GM18867 (cell line): ENCODE results near the gene MIPOL1.
"Not testable (repeated sequence)": the region's sequence is repeated elsewhere in the genome, so short reads cannot be mapped to it uniquely, and the experiment has no call there.

Experiments used
- ATAC-seq: cut with Tn5 transposase; IDR thresholded peaks from one replicate; pipeline ENCODE4 v1.9.1; 2021; ENCODE audit warnings: mild to moderate bottlenecking, moderate library complexity; ENCODE audit not compliant: unreplicated experiment

Gene MIPOL1

DNA sequence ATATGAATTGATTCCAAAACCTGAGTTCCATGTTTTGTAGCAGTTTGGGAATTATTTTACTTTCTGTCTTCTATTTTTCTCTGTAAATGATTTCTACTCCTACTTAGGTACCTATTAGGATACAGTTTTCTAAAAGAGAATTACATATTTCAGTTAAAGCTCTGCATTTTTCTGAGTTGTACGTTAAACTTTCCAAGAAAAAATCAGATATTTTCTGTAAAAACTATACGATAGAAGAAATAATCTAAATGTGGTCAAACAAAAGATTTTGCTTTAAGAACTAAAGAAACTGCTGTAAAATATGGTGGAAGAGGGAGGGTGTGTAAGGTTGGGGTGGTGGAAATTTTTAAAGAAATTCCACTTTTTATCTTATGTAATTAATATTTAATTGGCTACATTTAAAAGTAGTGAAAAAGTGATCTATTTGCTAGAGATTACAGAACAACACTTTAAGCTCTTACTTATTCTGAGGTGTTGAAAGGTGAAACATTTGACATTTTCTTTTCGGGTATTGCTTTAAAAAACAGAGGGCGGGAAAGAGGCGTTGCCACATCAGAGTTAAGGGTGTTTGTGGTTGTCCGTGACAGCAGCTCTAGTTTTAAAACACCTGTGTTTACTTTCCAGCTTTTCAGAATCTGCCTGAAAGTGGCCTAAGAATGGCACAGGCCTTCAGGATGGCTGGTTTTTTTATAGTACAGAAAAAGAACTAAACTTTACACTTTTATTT is 187.3 kb downstream of the MIPOL1 start:
- ATAC-seq = no peak

GRCh38 chr14:37397157-37397940 is 199.6 kb downstream of the MIPOL1 start:
- ATAC-seq = not testable (repeated sequence)

- no peak for ATAC-seq
Observed at GRCh38 chr14:37397941-37398215, 200.1 kb downstream of the MIPOL1 start.

- ATAC-seq = no peak
Observed at GRCh38 chr14:37399517-37399916, 201.8 kb downstream of the MIPOL1 start.

DNA sequence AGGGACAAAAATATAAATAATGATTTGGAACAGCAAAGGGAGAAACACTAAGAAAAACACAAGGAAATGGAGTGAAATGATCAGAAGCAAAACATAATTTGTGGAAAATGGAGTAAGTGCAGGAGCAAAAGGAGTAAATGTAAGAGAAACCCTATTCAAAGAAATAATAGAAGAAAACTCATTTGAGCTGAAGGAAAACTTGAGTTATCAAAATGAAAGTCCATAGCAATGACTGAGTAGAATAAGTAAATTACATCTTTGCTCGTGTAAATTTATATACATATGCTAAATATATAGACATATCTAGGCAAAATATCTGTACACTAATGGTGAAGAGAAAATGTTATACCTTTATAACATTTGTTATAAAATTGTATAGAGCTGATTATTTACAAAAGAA is 203.4 kb downstream of the MIPOL1 start:
- ATAC-seq = no peak

DNA sequence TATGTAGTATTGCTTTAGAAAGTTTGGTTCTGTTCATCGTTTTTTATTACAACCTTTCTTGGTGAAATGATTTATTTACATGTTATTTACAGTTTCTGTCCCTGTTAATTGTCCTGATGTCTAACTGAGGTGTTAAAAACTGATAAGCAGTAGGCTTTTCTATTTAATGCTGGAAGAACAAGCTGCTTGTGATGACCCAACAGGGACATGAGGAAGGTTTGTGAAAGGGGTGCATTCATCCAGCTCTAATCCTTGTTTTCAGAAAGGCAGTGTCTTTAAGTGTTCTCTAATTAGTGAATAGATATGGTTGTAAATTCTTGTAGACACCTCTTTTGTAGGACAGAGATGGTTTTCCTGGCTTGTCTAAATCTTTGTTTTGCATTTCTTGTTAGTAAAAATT is 205.9 kb downstream of the MIPOL1 start:
- ATAC-seq = no peak

- no peak for ATAC-seq
Observed at GRCh38 chr14:37406095-37406494, 208.4 kb downstream of the MIPOL1 start.

GRCh38 chr14:37411079-37411735 is 213.5 kb downstream of the MIPOL1 start:
- ATAC-seq = no peak

DNA sequence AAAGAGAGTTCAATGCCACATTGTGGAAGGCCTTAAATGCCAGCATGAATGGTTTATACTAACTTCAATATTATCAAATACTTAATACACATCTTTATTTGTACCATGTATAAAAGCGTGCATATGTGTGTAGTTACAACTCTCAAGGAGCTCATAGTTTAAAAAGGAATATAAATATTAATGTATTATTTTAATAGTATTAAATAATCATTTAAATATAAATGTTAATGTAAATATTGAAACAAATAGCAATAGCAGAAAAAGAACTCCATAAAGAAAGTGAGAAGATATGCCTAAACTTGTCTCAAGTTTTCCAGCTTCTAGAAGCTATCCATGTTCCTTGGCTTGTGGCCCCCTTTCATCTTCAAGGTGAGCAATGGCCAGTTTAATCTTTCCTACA is 215.3 kb downstream of the MIPOL1 start:
- no peak for ATAC-seq

GRCh38 chr14:37413504-37414003 is 215.8 kb downstream of the MIPOL1 start:
- ATAC-seq = no peak

- ATAC-seq = no peak
Observed at GRCh38 chr14:37416264-37416663, 218.5 kb downstream of the MIPOL1 start.

DNA sequence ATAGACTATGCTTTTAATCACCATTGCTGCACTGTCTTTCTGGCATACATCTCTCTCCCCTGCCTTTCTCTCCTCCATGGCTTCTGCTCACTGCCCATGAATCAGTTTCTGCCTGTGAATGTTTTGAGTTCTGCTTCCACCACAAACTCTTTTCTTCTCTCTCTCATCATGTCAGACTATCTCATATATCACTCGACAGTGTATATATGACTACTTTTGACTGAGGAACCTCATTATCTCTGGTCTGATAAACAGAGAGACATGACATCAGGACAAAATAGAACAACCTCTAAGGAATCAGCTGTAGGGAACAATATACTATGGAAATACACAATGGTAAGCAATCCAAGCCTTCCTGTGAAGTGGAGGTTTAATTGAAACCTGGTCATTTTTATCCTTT is 219.4 kb downstream of the MIPOL1 start:
- ATAC-seq = no peak

DNA sequence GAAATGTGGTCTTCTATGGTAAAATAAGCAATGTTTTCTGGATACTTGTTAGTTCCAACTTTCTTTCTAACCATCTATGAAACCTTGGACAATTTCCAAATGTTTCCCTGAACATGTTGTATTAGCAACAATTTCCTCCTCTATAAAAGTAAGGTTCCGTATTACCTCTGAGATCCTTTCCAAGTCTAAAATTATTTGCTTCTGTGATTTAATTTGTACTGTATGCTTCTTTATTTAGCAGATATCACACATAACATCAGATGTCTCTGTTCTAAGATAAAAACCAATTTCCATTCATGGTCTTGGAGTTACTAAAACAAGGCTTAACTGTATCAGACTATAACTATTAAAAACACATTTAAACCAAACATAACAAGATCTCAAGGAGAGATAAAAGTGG is 220.1 kb downstream of the MIPOL1 start:
- no peak for ATAC-seq

DNA sequence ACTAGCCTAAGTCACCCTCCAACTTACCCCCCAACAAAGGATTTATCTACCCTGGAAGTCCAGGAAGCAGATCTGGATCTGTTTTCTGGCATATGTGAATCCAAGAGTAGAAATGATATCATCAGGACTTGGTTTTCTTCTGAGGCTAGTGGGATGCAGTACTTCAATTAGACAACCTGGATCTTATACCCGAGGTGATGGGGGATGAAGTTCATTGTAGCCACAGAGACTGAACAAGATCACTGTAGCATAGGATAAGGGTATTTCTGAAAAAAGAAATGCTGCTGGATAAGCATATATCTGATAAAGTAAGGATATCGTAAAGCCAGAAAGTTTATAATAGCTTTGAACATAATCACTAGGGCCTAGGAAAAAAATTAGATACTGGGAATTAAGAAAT is 222.9 kb downstream of the MIPOL1 start:
- ATAC-seq = no peak

GRCh38 chr14:37422319-37422718 is 224.6 kb downstream of the MIPOL1 start:
- ATAC-seq = no peak

- no peak for ATAC-seq
Observed at GRCh38 chr14:37422748-37423147, 225.0 kb downstream of the MIPOL1 start.

DNA sequence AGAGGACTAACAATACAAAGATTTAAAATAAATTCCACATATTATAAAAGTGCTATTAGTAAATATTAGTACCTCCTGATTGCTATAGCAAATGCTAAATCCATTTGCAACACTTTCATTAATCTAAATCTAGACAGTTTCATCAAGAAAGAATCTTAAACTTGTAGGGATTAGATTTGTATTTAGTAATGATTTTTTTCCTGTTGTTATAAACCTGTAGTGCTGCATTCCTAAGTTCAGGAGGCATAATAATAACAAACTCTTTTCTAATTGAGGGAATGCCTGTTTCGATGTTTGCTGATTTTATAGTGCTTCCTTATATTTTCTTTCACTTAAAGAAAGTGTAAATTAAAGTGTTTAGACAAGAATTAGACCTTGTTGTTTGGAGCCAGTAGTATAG is 231.2 kb downstream of the MIPOL1 start:
- no peak for ATAC-seq

GRCh38 chr14:37429618-37430017 is 231.9 kb downstream of the MIPOL1 start:
- ATAC-seq = no peak

DNA sequence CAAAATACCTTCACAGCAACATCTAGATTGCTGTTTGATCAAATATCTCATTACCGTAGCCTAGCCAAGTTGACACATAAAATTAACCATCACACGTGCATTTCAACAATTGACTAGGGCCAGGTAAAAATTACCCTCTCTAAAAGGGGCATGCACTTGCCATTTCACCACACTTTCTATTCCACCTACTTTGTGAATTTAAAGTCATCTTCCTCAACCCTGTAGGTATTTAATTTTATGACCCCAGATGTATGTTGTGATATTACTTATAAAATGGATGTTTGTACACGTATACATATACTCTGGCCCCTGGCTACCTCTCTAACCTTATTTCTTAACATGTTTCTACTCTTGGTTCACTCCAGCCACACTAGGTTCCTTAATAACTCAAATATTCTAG is 237.1 kb downstream of the MIPOL1 start:
- ATAC-seq = no peak

- ATAC-seq = no peak
Observed at GRCh38 chr14:37436519-37436918, 238.8 kb downstream of the MIPOL1 start.

DNA sequence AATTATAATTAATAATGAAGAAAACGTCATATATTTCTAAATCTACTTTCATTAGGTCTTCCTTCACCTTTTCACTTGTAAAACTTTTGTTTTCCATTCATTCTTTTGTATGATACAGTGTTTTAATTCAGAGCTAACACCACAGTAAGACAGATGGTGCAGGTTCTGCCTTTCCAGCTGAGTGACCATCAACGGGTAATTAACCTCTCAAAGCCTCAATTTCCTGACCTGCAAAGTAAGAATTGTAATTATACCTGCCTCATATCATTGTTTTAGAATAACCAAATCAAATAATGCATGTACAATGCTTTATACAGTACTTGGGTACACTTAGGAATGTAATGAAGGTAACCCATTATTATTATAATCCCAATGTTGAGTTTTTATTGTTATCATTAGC is 239.8 kb downstream of the MIPOL1 start:
- no peak for ATAC-seq

DNA sequence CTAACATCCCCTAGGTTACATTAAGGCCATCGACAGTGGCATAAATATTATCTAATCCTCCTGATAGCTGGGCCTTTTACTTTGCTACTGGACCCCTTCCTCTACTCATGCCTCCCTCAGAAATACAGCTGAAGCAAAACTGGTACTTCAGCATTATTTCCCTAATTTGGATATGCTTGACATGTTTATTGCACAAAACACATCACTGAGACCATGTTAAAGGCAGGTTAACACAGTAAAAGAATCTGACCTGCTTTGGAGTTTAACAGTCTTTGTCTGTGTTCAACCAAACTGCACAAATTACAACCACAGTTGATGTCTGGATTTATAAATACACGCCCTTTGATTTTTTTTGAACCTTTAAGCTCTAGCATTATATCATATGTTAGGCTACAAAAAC is 240.7 kb downstream of the MIPOL1 start:
- ATAC-seq = no peak
